ENCODE data around the gene MAPK11.

DNA sequence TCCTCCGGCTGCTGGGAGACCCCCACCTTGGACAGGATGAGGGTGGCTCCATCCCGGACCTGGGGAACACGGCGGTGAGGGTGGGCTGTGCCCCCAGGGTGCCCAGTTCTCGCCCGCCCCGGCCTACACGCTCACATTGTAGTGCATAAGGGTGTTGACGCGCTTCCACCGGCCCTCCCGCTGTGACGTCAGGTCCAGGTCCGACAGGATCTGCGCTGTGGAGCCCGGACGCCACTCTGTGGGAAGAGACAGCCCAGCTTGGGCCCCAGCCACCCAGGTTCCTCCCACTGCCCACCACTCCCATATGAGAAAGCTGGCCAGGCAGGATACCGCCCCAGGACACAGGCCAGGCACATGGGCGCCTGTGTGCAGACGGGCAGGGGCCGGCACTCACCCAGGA lies 8.3 kb upstream of the MAPK11 start:
- TF ChIP-seq, protein P1, sequence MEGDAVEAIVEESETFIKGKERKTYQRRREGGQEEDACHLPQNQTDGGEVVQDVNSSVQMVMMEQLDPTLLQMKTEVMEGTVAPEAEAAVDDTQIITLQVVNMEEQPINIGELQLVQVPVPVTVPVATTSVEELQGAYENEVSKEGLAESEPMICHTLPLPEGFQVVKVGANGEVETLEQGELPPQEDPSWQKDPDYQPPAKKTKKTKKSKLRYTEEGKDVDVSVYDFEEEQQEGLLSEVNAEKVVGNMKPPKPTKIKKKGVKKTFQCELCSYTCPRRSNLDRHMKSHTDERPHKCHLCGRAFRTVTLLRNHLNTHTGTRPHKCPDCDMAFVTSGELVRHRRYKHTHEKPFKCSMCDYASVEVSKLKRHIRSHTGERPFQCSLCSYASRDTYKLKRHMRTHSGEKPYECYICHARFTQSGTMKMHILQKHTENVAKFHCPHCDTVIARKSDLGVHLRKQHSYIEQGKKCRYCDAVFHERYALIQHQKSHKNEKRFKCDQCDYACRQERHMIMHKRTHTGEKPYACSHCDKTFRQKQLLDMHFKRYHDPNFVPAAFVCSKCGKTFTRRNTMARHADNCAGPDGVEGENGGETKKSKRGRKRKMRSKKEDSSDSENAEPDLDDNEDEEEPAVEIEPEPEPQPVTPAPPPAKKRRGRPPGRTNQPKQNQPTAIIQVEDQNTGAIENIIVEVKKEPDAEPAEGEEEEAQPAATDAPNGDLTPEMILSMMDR (IDR thresholded peaks at IDR 0.05; ENCODE audit: low read depth, low read length): no peak
- no peak for TF ChIP-seq EZH2phosphoT487 (IDR thresholded peaks at IDR 0.05; ENCODE audit: low read depth)

All from OCI-LY3 (cell line).